MM.1S (cell line): ENCODE data around the gene ARSK.

Source experiments
- DNase-seq: peaks from one replicate; pipeline ENCODE4 v3.0.0-alpha.2; 2015
- H2AFZ ChIP-seq: fragments of 300-600 bp; sonication (generic); 2 replicates; pipeline ENCODE4 v1.6.0; 2016; ENCODE audit warnings: antibody characterized with exemption, low read length
- H3F3A ChIP-seq: fragments of 300-600 bp; sonication (generic); 2 replicates; pipeline ENCODE4 v1.6.1; 2016; ENCODE audit warnings: mild to moderate bottlenecking, antibody characterized with exemption, low read length, moderate library complexity, mixed read lengths; ENCODE audit not compliant: insufficient read depth
- H3K27ac ChIP-seq: fragments of 300-600 bp; sonication (generic); 2 replicates; pipeline ENCODE4 v1.5.1; 2016; ENCODE audit warnings: mild to moderate bottlenecking, low read length
- H3K27me3 ChIP-seq: fragments of 300-600 bp; sonication (generic); replicated peaks from 2 replicates; pipeline ENCODE4 v1.6.0; 2016; ENCODE audit warnings: low read length; ENCODE audit not compliant: insufficient read depth
- H3K36me3 ChIP-seq: fragments of 300-600 bp; sonication (generic); replicated peaks from 2 replicates; pipeline ENCODE4 v1.6.1; 2016; ENCODE audit warnings: mild to moderate bottlenecking, low read length, mixed read lengths; ENCODE audit not compliant: insufficient read depth
- H3K4me1 ChIP-seq: fragments of 300-600 bp; sonication (generic); 2 replicates; pipeline ENCODE4 v1.6.1; 2016; ENCODE audit warnings: low read length, mixed read lengths
- H3K4me2 ChIP-seq: fragments of 300-600 bp; sonication (generic); 2 replicates; pipeline ENCODE4 v1.6.0; 2016; ENCODE audit warnings: low read depth, low read length
- H3K4me3 ChIP-seq: fragments of 300-600 bp; sonication (generic); 2 replicates; pipeline ENCODE4 v1.5.1; 2016; ENCODE audit warnings: low read length, mixed read lengths
- H3K79me2 ChIP-seq: fragments of 300-600 bp; sonication (generic); 2 replicates; pipeline ENCODE4 v1.6.1; 2016; ENCODE audit warnings: mixed run types, low read length, mixed read lengths
- H3K9ac ChIP-seq: fragments of 300-600 bp; sonication (generic); 2 replicates; pipeline ENCODE4 v1.6.1; 2016; ENCODE audit warnings: low read length, mixed read lengths
- H3K9me2 ChIP-seq: fragments of 300-600 bp; sonication (generic); replicated peaks from 2 replicates; pipeline ENCODE4 v1.6.1; 2016; ENCODE audit warnings: mild to moderate bottlenecking, low read length, mixed read lengths; ENCODE audit not compliant: insufficient read depth
- H3K9me3 ChIP-seq: fragments of 300-600 bp; sonication (generic); replicated peaks from 2 replicates; pipeline ENCODE4 v1.6.1; 2016; ENCODE audit warnings: mild to moderate bottlenecking, low read length, mixed read lengths; ENCODE audit not compliant: insufficient read depth
- H4K20me1 ChIP-seq: fragments of 300-600 bp; sonication (generic); 2 replicates; pipeline ENCODE4 v1.6.1; 2016; ENCODE audit warnings: mild to moderate bottlenecking, low read length, moderate library complexity, mixed read lengths; ENCODE audit not compliant: insufficient read depth
- EZH2 ChIP-seq: fragments of 300-600 bp; sonication (generic); optimal IDR thresholded peaks from 2 replicates; pipeline ENCODE3; 2017; ENCODE audit warnings: low read depth, mild to moderate bottlenecking, antibody characterized with exemption, low read length, mixed read lengths
- EZH2phosphoT487 ChIP-seq: fragments of 300-600 bp; sonication (generic); IDR thresholded peaks from 2 replicates; pipeline ENCODE4 v1.6.1; 2018; ENCODE audit warnings: antibody characterized with exemption, low read length
- TF ChIP-seq, protein P1 (sequence below): fragments of 300-600 bp; sonication (generic); IDR thresholded peaks from 2 replicates; pipeline ENCODE4 v1.5.1; 2016; ENCODE audit warnings: antibody characterized with exemption, low read length, mixed read lengths

Gene ARSK

GRCh38 chr5:95557841-95558240 is 2.9 kb downstream of the ARSK start:
- Histone ChIP-seq H3K9me3 (no peaks in the 10 kb centered on the region), H3K36me3 (no peaks in the 10 kb centered on the region), H3K27ac (no peak overlapping the region), H4K20me1 (no peaks in the 10 kb centered on the region), H3K79me2 (peaks cover 34% of the 10 kb centered on the region), H3K27me3 (no peaks in the 10 kb centered on the region), H3K9ac (no peak overlapping the region), H2AFZ (no peak overlapping the region), H3K4me3 (no peak overlapping the region), H3K9me2 (no peaks in the 10 kb centered on the region), H3K4me1 (peaks cover 8% of the 10 kb centered on the region; the same call in 1 of the 2 replicates), H3F3A (peaks cover 14% of the 10 kb centered on the region), H3K4me2 (no peak overlapping the region)
- DNase-seq: no peak
- TF ChIP-seq EZH2phosphoT487: no peak
- TF ChIP-seq, protein P1, sequence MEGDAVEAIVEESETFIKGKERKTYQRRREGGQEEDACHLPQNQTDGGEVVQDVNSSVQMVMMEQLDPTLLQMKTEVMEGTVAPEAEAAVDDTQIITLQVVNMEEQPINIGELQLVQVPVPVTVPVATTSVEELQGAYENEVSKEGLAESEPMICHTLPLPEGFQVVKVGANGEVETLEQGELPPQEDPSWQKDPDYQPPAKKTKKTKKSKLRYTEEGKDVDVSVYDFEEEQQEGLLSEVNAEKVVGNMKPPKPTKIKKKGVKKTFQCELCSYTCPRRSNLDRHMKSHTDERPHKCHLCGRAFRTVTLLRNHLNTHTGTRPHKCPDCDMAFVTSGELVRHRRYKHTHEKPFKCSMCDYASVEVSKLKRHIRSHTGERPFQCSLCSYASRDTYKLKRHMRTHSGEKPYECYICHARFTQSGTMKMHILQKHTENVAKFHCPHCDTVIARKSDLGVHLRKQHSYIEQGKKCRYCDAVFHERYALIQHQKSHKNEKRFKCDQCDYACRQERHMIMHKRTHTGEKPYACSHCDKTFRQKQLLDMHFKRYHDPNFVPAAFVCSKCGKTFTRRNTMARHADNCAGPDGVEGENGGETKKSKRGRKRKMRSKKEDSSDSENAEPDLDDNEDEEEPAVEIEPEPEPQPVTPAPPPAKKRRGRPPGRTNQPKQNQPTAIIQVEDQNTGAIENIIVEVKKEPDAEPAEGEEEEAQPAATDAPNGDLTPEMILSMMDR: no peak

GRCh38 chr5:95562282-95562681 is 7.4 kb downstream of the ARSK start:
- no peaks in the 10 kb centered on the region for H3K79me2 ChIP-seq
- H4K20me1 ChIP-seq: no peaks in the 10 kb centered on the region
- H3K36me3 ChIP-seq: no peaks in the 10 kb centered on the region
- DNase-seq: no peak
- H3K27ac ChIP-seq: no peak overlapping the region
- H2AFZ ChIP-seq: no peak overlapping the region
- H3K4me1 ChIP-seq: no peaks in the 10 kb centered on the region; the same call in 1 of the 2 replicates
- no peak overlapping the region for H3K4me2 ChIP-seq
- no peaks in the 10 kb centered on the region for H3F3A ChIP-seq
- no peak overlapping the region for H3K4me3 ChIP-seq
- no peaks in the 10 kb centered on the region for H3K27me3 ChIP-seq
- H3K9me3 ChIP-seq: no peaks in the 10 kb centered on the region
- TF ChIP-seq, protein P1: no peak
- TF ChIP-seq EZH2phosphoT487 (no peak), EZH2 (no peak)
- H3K9me2 ChIP-seq: no peaks in the 10 kb centered on the region
- no peak overlapping the region for H3K9ac ChIP-seq

DNA sequence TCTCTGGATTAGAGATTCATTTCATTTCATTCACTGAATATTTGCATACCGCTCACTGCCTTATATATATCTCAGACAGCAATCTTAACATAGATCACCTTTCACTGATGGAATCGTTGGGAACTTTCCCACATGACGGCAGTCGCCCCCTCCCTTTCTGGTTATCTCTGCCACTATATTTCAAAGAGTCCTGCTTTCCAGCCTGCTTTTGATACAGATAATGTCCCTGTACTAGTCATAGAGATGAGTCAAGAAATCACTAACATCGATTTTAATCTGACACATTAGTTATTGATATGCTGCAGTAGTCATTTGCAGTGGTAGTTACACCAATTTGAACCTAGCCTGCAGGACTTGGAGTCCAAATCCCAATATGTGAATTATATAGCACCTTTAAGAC is 8.5 kb downstream of the ARSK start:
- Histone ChIP-seq H3K9me2 (no peaks in the 10 kb centered on the region), H3F3A (no peaks in the 10 kb centered on the region), H3K9me3 (no peaks in the 10 kb centered on the region), H3K9ac (no peak overlapping the region), H3K27me3 (no peaks in the 10 kb centered on the region), H3K4me3 (no peak overlapping the region), H3K79me2 (no peaks in the 10 kb centered on the region), H2AFZ (no peak overlapping the region), H3K4me2 (no peak overlapping the region), H3K27ac (no peak overlapping the region), H4K20me1 (no peaks in the 10 kb centered on the region), H3K36me3 (no peaks in the 10 kb centered on the region), H3K4me1 (no peaks in the 10 kb centered on the region; the same call in 1 of the 2 replicates)
- no peak for DNase-seq
- TF ChIP-seq EZH2phosphoT487 (no peak), EZH2 (no peak)
- TF ChIP-seq, protein P1: no peak
